Psoas muscle (tissue), 8 donors: Measurements from ENCODE around the gene FRRS1L. TPM values are rescaled to one million over a fixed set of nuclear protein-coding genes. Genes with fewer than 3 reads are reported as not detected.
A peak's percentile ranks its signal among the peaks of the same experiment; 100 is the strongest.

ENCODE experiments used
- ATAC-seq, 4 donors: fragments of 200-7000 bp; cut with Tn5 transposase; one replicate each; pipeline ENCODE4 v1.9.1; 2020; ENCODE audit warnings: moderate library complexity in 3 of 4, mild to moderate bottlenecking in 2 of 4
- DNase-seq, 2 donors: peaks; one replicate each; pipeline ENCODE4 v3.0.0-alpha.2; 2020
- H3K27ac ChIP-seq: fragments of 200-600 bp; one replicate; pipeline ENCODE4 v1.8.0; 2022
- H3K27me3 ChIP-seq, 3 donors: fragments of 200-600 bp in 1 of 3; one replicate each; pipeline versions ENCODE4 v1.6.1 to v1.8.0; 2013 to 2022; ENCODE audit warnings: low read length in 2 of 3, mild to moderate bottlenecking in 2 of 3, moderate library complexity in 1 of 3; ENCODE audit not compliant: insufficient read depth in 3 of 3
- H3K36me3 ChIP-seq, 2 donors: fragments of 200-600 bp in 1 of 2; one replicate each; pipeline versions ENCODE4 v1.6.1 to v1.8.0; 2013 to 2022; ENCODE audit warnings: low read depth in 1 of 2, mild to moderate bottlenecking in 1 of 2, moderate library complexity in 1 of 2; ENCODE audit not compliant: insufficient read depth in 1 of 2
- H3K4me1 ChIP-seq: fragments of 200-600 bp; one replicate; pipeline ENCODE4 v1.8.0; 2022
- H3K4me3 ChIP-seq: fragments of 200-600 bp; one replicate; pipeline ENCODE4 v1.8.0; 2022; ENCODE audit warnings: mild to moderate bottlenecking
- H3K9me3 ChIP-seq: fragments of 200-600 bp; one replicate; pipeline ENCODE4 v1.8.0; 2022
- CTCF ChIP-seq: fragments of 200-600 bp; IDR thresholded peaks from one replicate; pipeline ENCODE4 v1.8.0; 2022; ENCODE audit warnings: antibody characterized with exemption
- WGBS, 3 donors: extraction: QIAGEN DNeasy Blood & Tissue Kit; methylation state at CpG; one replicate each; pipeline versions ENCODE4 v1.1.6 to v1.1.7; 2013; 5-methylcytosine and 5-hydroxymethylcytosine counted together
- intact Hi-C, 2 donors: fragments of 100-400 bp; cut with DNase I; formaldehyde crosslinking; loops; one replicate each; pipeline versions ENCODE4 v1.11.0 to v1.14.2; 2022
- polyA plus RNA-seq, 3 donors: library from polyadenylated mRNA; stranded (reverse); fragments of 200-250 nt; gene quantifications; one replicate each; pipeline ENCODE4 v1.2.3, GENCODE V29; 2013
- total RNA-seq, 4 donors: library from RNA; stranded (reverse); fragmentation: NEBNext Ultra II Directional in 2 of 4; extraction: Animal tissue kit (Norgen Biotek cat#: 25700) in 2 of 4; gene quantifications; one replicate each; pipeline versions ENCODE4 v1.2.1 to v1.2.4, GENCODE V29; 2021 to 2023
- donor health status: healthy with polysubstance abuse.
- donor health status: DM: no; HTN: no; CAD: no; lungs with moderate emphysema.
- donor health status: Bipolar disorder and iron deficiency.
- donor health status: healthy.
- donor health status: DM: yes; HTN: yes; CAD: no.
- donor health status: DM: no; HTN: no; CAD: no.
- donor health status: DM: no; HTN: no; CAD: no.
- donor health status: DM: yes; HTN: yes; CAD: no.

The FRRS1L gene
- total and polyA plus RNA-seq, 7 donors, result under 0.01 to 0.04 (median 0.01) TPM; not detected in 4

- ATAC-seq, result peak in 3 of 4 donors; percentile 19 to 50 (median 26)
- 63 to 74% (median 66%) methylated on average over 12 of the region's 12 CpGs for WGBS, 3 donors
- no peak for TF ChIP-seq CTCF
- DNase-seq, result no peak
- Histone ChIP-seq H3K4me1 (peaks cover 87% of the 10 kb centered on the region), H3K9me3 (no peaks in the 10 kb centered on the region), H3K27me3 (no peaks in the 10 kb centered on the region), H3K4me3 (peak overlapping the region; percentile 29), H3K27ac (peak overlapping the region; percentile 74), H3K36me3 (no peaks in the 10 kb centered on the region)
- intact Hi-C loops, result no loop called here
Observed at GRCh38 chr9:109113892-109114609, 53.0 kb downstream of the FRRS1L start.

GRCh38 chr9:109113254-109113653, 53.8 kb downstream of the FRRS1L start:
- Histone ChIP-seq H3K4me3 (no peak overlapping the region), H3K9me3 (no peaks in the 10 kb centered on the region), H3K4me1 (peaks cover 94% of the 10 kb centered on the region), H3K27ac (peak overlapping the region; percentile 74), H3K36me3 (no peaks in the 10 kb centered on the region), H3K27me3 (no peaks in the 10 kb centered on the region)
- WGBS, 3 donors, result 41 to 60% (median 48%) methylated on average over 3 of the region's 3 CpGs
- no peak for TF ChIP-seq CTCF
- ATAC-seq, result no peak
- intact Hi-C loops, result no loop called here
- no peak for DNase-seq

- DNase-seq (no peak), ATAC-seq (peak in 1 of 4 donors; percentile 42)
- no peaks in the 10 kb centered on the region for H3K27me3 ChIP-seq
- no peaks in the 10 kb centered on the region for H3K9me3 ChIP-seq
- WGBS, 3 donors, result 36 to 48% (median 43%) methylated on average over 5 of the region's 5 CpGs
- no peak for TF ChIP-seq CTCF
- H3K36me3 ChIP-seq, result peaks cover 0 to 5% of the 10 kb centered on the region in 2 donors
- peaks cover 76% of the 10 kb centered on the region for H3K4me1 ChIP-seq
- intact Hi-C loops, result no loop called here
- peak overlapping the region; percentile 64 for H3K27ac ChIP-seq
- no peak overlapping the region for H3K4me3 ChIP-seq
Observed at GRCh38 chr9:109110329-109111021, 56.6 kb downstream of the FRRS1L start.

- Histone ChIP-seq H3K27me3 (no peaks in the 10 kb centered on the region), H3K36me3 (peaks cover 0 to 10% of the 10 kb centered on the region in 2 donors), H3K4me1 (peaks cover 71% of the 10 kb centered on the region), H3K27ac (peak overlapping the region; percentile 64), H3K4me3 (no peak overlapping the region), H3K9me3 (no peaks in the 10 kb centered on the region)
- DNase-seq (no peak), ATAC-seq (no peak)
- intact Hi-C loops, result no loop called here
- TF ChIP-seq CTCF, result no peak
Observed at GRCh38 chr9:109109967-109110328, 57.1 kb downstream of the FRRS1L start.
